A673 (cell line): ENCODE data around the gene RILPL2. TPM values are rescaled to one million over a fixed set of nuclear protein-coding genes. Genes with fewer than 3 reads are reported as not detected.

Experiments used
- Bru-seq: library from RNA; stranded (reverse); fragments of 400-500 nt; gene quantifications from one replicate; lab custom pipeline; 2021; lab: Mats Ljungman, UMichigan
- BruChase-seq, 2 experiments: library from RNA; stranded (reverse); fragments of 400-500 nt; gene quantifications; one replicate each; lab custom pipeline; 2021; lab: Mats Ljungman, UMichigan
- BruUV-seq: library from RNA; stranded (reverse); fragments of 400-500 nt; replicated peaks from 2 replicates; lab custom pipeline; 2021; lab: Mats Ljungman, UMichigan
- CTCF ChIA-PET: fragments of 300-600 bp; sonication (Branson Sonifier 250); formaldehyde crosslinking; loops from one replicate; lab custom pipeline; 2022; ENCODE audit warnings: antibody characterized with exemption; lab: Charles Lee
- POLR2A ChIA-PET: fragments of 300-600 bp; sonication (Branson Sonifier 250); formaldehyde crosslinking; loops from one replicate; lab custom pipeline; 2022; ENCODE audit warnings: antibody characterized with exemption; ENCODE audit not compliant: low non-redundant PET; lab: Charles Lee
- DNase-seq: peaks from one replicate; pipeline ENCODE4 v3.0.0-alpha.2; 2015; ENCODE audit warnings: low spot score
- H3K27ac ChIP-seq: fragments of 200-600 bp; sonication (generic); 2 replicates; pipeline ENCODE4 v1.5.1; 2016; ENCODE audit warnings: mixed run types, low read depth, mild to moderate bottlenecking, mixed read lengths, antibody characterized with exemption, low read length; ENCODE audit not compliant: poor library complexity, severe bottlenecking
- H3K27me3 ChIP-seq: fragments of 200-600 bp; sonication (generic); replicated peaks from 2 replicates; pipeline ENCODE4 v1.6.1; 2017; ENCODE audit warnings: mixed run types, low read depth, mild to moderate bottlenecking, mixed read lengths, antibody characterized with exemption, low read length; ENCODE audit not compliant: insufficient read depth, poor library complexity
- H3K36me3 ChIP-seq: fragments of 200-600 bp; sonication (generic); 2 replicates; pipeline ENCODE4 v1.6.1; 2016; ENCODE audit warnings: mixed run types, mild to moderate bottlenecking, mixed read lengths, antibody characterized with exemption, low read length; ENCODE audit not compliant: insufficient read depth, poor library complexity, severe bottlenecking
- H3K4me1 ChIP-seq: fragments of 200-600 bp; sonication (generic); 2 replicates; pipeline ENCODE4 v1.6.1; 2017; ENCODE audit warnings: mixed run types, mild to moderate bottlenecking, mixed read lengths, antibody characterized with exemption, low read length; ENCODE audit not compliant: insufficient read depth, poor library complexity, severe bottlenecking
- H3K4me3 ChIP-seq: fragments of 200-600 bp; sonication (generic); 2 replicates; pipeline ENCODE4 v1.5.1; 2016; ENCODE audit warnings: low read depth, mixed run types, mild to moderate bottlenecking, mixed read lengths, low read length; ENCODE audit not compliant: poor library complexity, severe bottlenecking
- H3K9me3 ChIP-seq: fragments of 200-600 bp; sonication (generic); 2 replicates; pipeline ENCODE4 v1.6.1; 2016; ENCODE audit warnings: mixed run types, low read depth, mild to moderate bottlenecking, mixed read lengths, antibody characterized with exemption, low read length; ENCODE audit not compliant: poor library complexity, severe bottlenecking
- CTCF ChIP-seq: fragments of 300-800, 200-600 bp; sonication (generic); conservative IDR thresholded peaks from 2 replicates; pipeline ENCODE4 v1.5.1; 2017; ENCODE audit warnings: low read depth, mild to moderate bottlenecking, antibody characterized with exemption, low read length, moderate library complexity, mixed read lengths
- EZH2 ChIP-seq: fragments of 200-600 bp; sonication (generic); IDR thresholded peaks from 2 replicates; pipeline ENCODE4 v1.6.1; 2017; ENCODE audit warnings: borderline replicate concordance, low read depth, mild to moderate bottlenecking, mixed read lengths, antibody characterized with exemption, low read length; ENCODE audit not compliant: poor library complexity, severe bottlenecking
- intact Hi-C: fragments of 100-400 bp; cut with micrococcal nuclease; formaldehyde crosslinking; loops from one replicate; pipeline ENCODE4 v1.10.0; 2022; ENCODE audit not compliant: unreplicated experiment
- long read RNA-seq: library from polyadenylated mRNA; stranded (forward); transcript quantifications from one replicate; pipeline ENCODE4 v2.0.0, GENCODE V29; 2022
- total RNA-seq: library from RNA; stranded (reverse); gene quantifications from 2 replicates; pipeline ENCODE4 v1.2.3, GENCODE V29; 2021

Gene RILPL2
- total RNA-seq (1.7 and 1.9 TPM in 2 replicates), Bru-seq, nascent RNA (percentile 36 among the genes with signal in this experiment), BruChase-seq, experiment 1, labeled RNA remaining after a 2-hour chase (percentile 42 among the genes with signal in this experiment), BruChase-seq, experiment 2, labeled RNA remaining after a 6-hour chase (percentile 54 among the genes with signal in this experiment)
- long read RNA-seq, full-length matches to known transcripts, result 6 of 7 reads
- long read RNA-seq, partial matches to known transcripts, result 0 of 7 reads
- long read RNA-seq, other reads (novel, unspliced or antisense), result 1 of 7 reads

- POLR2A ChIA-PET, result interaction anchor here (0.6 kb wide), 1 partner anchor 10 kb away, joined by 12 read pairs; no protein-coding TSS in a partner anchor
- peak; percentile 80 for DNase-seq
- intact Hi-C loops, result no loop called here
- no peak for TF ChIP-seq CTCF
- TF ChIP-seq EZH2, result no peak
- H3K4me3 ChIP-seq, result peak within 1 kb of the TSS; percentile 79
- H3K4me1 ChIP-seq, result no peaks in the 10 kb centered on the region
- H3K27ac ChIP-seq, result peak within 1 kb of the TSS; percentile 26
- no peaks in the 10 kb centered on the region for H3K27me3 ChIP-seq
- no peaks in the 10 kb centered on the region for H3K9me3 ChIP-seq
- CTCF ChIA-PET, result no interaction called here
- no TSS peak for BruUV-seq
- no peaks in the 10 kb centered on the region for H3K36me3 ChIP-seq
Observed at GRCh38 chr12:123436017-123436964, at the start of gene RILPL2. Gene RILPL2 (minus strand): TSS chr12:123436684. CDS start chr12:123436420, 264 bp downstream.

GRCh38 chr12:123485756-123486155, 49.3 kb upstream of the RILPL2 start:
- intact Hi-C loops, result no loop called here
- TF ChIP-seq EZH2, result no peak
- no peak for TF ChIP-seq CTCF
- no TSS peak for BruUV-seq
- CTCF ChIA-PET, result no interaction called here
- Histone ChIP-seq H3K27ac (no peak overlapping the region), H3K36me3 (no peaks in the 10 kb centered on the region), H3K4me1 (no peaks in the 10 kb centered on the region), H3K9me3 (no peaks in the 10 kb centered on the region), H3K4me3 (no peak overlapping the region), H3K27me3 (no peaks in the 10 kb centered on the region)
- POLR2A ChIA-PET, result no interaction called here
- DNase-seq, result no peak

GRCh38 chr12:123483602-123484248, 47.2 kb upstream of the RILPL2 start:
- POLR2A ChIA-PET, result interaction anchor here (0.5 kb wide), 1 partner anchor 18 kb away, joined by 6 read pairs; no protein-coding TSS in a partner anchor
- intact Hi-C loops, result no loop called here
- H3K27me3 ChIP-seq, result no peaks in the 10 kb centered on the region
- no peaks in the 10 kb centered on the region for H3K36me3 ChIP-seq
- no peak overlapping the region for H3K27ac ChIP-seq
- no peaks in the 10 kb centered on the region for H3K9me3 ChIP-seq
- TF ChIP-seq EZH2 (no peak), CTCF (no peak)
- BruUV-seq, result no TSS peak
- H3K4me3 ChIP-seq, result no peak overlapping the region
- CTCF ChIA-PET, result no interaction called here
- no peaks in the 10 kb centered on the region for H3K4me1 ChIP-seq
- DNase-seq, result no peak
